GM12864 (cell line): ENCODE measurements around the gene ALKBH8.
"Not testable (repeated sequence)": the region's sequence is repeated elsewhere in the genome, so short reads cannot be mapped to it uniquely, and the experiment has no call there.

Source experiments
- DNase-seq: peaks from one replicate; pipeline ENCODE4 v3.0.0-alpha.2; 2011; ENCODE audit warnings: low read depth
- H3K4me3 ChIP-seq: 2 replicates; pipeline ENCODE4 v1.5.1; 2011; ENCODE audit warnings: mild to moderate bottlenecking, low read depth, low read length, control low read depth
- TF ChIP-seq, protein P1 (sequence below): IDR thresholded peaks from 2 replicates; pipeline ENCODE4 v1.5.1; 2011; ENCODE audit warnings: low read depth, mild to moderate bottlenecking, moderate library complexity, low read length, control low read depth, inconsistent platforms; ENCODE audit errors: missing control alignments

The ALKBH8 gene

DNA sequence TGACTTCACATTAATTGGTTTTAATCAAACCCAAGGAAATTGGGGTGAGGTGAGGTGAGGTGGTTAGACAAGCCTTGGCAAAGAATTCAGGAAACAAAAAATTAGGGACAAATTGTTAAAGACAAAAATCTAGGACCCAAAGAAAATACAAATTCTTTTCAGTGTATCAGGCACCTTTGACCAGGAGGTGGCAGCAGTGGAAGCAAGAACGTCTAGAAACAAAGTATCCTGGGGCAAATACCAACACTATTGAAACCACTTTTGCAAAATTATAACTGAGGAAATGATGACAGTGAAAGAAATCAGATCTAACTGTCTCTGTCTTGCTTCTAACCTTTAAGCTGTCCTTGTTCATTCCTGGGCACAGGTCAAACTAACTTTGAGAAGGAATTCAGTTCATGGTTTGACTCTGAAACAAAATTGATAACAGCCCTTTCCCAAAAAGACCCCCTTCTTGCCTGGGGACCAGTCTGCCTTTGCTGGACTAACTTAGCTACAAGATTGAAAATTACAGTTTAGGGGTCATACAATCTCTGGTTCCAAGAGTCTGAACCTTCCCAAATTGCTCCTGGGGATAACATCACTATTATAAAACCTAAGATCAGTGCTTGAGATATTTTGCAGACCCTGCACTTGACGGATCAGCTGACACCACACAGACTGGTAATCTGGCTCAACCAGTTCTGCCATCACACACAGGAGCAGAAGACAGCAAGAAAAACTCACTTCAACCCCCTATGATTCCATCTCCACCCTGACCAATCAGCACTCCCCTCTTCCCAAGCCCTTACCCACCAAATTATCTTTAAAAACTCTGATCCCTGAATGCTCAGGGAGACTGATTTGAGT is 11.2 kb upstream of the ALKBH8 start:
- TF ChIP-seq, protein P1, sequence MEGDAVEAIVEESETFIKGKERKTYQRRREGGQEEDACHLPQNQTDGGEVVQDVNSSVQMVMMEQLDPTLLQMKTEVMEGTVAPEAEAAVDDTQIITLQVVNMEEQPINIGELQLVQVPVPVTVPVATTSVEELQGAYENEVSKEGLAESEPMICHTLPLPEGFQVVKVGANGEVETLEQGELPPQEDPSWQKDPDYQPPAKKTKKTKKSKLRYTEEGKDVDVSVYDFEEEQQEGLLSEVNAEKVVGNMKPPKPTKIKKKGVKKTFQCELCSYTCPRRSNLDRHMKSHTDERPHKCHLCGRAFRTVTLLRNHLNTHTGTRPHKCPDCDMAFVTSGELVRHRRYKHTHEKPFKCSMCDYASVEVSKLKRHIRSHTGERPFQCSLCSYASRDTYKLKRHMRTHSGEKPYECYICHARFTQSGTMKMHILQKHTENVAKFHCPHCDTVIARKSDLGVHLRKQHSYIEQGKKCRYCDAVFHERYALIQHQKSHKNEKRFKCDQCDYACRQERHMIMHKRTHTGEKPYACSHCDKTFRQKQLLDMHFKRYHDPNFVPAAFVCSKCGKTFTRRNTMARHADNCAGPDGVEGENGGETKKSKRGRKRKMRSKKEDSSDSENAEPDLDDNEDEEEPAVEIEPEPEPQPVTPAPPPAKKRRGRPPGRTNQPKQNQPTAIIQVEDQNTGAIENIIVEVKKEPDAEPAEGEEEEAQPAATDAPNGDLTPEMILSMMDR: peak; percentile 66
- not testable (repeated sequence) for H3K4me3 ChIP-seq, DNase-seq

DNA sequence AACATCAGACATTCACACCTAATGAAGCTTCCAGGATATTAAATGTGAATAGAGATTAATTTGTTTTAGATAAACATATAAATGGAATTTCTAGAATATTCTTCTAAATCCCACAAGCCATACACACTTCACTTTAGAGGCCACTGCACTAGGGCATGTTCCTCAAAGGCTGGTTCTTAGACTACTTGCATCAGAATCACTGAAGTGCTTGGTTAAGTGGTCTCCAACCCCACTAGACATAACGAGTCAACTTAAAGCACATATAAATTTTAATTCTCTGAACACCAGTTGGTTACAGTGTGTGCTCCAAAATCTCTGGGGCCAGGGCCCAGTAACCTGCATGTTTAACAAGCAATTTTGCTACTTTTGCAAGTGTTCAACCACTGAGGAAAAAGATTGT is 7.9 kb upstream of the ALKBH8 start:
- TF ChIP-seq, protein P1: no peak
- H3K4me3 ChIP-seq: no peak overlapping the region
- no peak for DNase-seq

DNA sequence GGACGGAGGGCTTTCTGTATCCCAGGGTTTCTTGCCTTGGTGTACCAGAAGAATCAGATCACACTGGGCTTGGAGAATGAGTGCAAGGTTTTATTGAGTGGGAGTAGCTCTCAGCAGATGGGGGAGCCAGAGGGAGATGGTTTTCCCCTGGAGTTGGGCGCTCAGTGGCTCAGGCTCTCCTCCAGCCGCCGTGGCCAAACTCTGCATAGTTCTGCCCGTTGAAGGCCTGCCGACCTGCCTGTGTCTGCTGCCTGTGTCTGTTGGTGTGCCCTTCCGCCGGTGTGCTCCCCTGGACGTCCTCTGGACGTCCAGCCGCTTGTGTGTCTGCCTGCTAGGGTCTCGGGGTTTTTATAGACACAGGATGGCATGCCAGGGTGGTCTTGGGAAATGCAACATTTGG is 4.5 kb upstream of the ALKBH8 start:
- DNase-seq: no peak
- TF ChIP-seq, protein P1: no peak
- H3K4me3 ChIP-seq: no peak overlapping the region

DNA sequence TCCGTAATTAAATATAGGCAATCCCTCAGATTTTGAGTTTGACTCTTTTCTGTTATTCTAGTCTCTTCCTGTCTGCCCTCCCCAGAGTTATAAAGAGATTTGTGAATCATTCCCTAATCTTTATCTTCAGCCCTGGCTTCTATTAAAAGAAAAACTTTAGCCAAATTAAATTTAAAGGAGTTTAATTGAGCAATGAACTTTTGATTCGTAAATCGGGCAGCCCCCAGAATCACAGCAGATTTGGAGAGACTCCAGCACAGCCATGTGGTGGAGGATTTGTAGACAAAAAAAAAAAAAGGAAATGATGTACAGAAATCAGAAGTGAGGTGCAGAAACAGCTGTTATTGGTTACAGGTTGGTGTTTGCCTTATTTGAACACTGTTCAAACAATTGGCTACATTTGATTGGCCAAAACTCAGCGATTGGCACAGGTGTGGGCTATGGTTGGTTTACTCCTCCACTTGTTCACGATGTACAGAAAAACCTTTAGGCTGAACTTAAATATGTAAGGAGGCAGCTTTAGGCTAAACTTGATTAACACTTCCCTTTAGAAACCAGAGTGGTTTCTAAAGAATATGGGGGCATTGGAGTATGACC is 2.3 kb upstream of the ALKBH8 start:
- H3K4me3 ChIP-seq: no peak overlapping the region
- peak; percentile 44 for DNase-seq
- TF ChIP-seq, protein P1: no peak

DNA sequence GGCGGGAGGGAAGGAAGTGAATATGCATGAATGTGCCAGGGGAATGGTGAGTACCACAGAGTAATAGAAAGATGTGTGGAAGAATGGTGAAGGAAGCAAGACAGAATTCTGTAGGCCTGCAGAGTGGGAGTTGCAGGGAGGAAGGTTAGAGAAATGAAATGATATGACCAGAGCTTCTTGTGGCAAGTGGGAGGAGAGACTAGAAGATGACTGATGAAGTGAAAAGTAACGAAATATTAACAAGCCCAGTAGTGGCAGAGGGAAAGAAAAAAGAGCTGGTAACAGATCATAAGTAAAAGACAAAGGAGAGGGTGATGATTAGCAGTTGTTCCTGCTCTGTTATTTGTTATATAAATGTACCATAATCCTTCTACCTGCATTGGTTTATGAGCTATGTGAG is 1.0 kb upstream of the ALKBH8 start:
- no peak overlapping the region for H3K4me3 ChIP-seq
- DNase-seq: no peak
- TF ChIP-seq, protein P1: no peak

DNA sequence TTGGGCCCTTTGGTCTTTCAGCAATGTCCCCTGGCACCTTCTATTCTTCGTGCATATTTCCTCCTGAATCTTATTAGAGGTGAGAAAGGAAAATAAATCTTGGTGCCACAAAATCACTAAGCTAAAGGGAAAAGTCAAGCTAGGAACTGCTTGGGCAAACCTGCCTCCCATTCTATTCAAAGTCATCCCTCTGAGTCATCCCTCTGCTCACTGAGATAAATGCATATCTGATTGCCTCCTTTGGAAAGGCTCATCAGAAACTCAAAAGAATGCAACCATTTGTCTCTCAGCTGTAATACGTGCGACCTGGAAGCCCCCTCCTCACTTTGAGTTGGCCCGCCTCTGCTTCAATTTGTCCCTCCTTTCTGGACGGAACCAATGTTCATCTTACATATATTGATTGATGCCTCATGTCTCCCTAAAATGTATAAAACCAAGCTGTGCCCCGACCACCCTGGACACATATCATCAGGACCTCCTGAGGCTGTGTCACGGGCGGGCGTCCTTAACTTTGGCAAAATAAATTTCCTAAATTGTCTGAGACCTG is 493 bp upstream of the ALKBH8 start:
- DNase-seq: not testable (repeated sequence)
- peak overlapping the region; percentile 62 for H3K4me3 ChIP-seq

DNA sequence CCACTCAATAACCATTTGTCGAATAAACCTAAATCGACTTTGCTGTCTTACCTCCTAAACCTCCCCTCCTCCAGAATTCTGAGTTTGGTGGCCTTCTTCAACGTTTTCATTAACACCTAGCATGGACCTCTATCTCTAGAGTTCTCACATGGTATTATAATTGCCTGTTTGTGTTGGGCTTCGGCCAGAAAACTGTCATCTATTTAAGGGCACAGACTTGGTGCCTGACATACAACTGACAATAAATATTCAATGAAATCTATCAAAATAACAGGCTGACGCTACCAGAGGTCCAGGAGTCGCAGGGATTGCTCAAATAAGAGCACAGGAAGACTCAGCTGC is 687 bp downstream of the ALKBH8 start:
- peak overlapping the region; percentile 62 for H3K4me3 ChIP-seq
- TF ChIP-seq, protein P1: no peak
- no peak for DNase-seq
